GM12878 (cell line): ENCODE data around the gene CLCN2.

ENCODE experiments used
- CTCF ChIP-seq, 3 experiments: IDR thresholded peaks in 2 of 3; conservative IDR thresholded peaks in 1 of 3; 2 replicates each; pipeline ENCODE4 v1.5.1; 2011; ENCODE audit warnings: low read depth in 3 of 3, low read length in 3 of 3, mild to moderate bottlenecking in 3 of 3, control low read depth in 2 of 3, moderate library complexity in 2 of 3, inconsistent platforms in 1 of 3, mixed read lengths in 1 of 3; ENCODE audit not compliant: control insufficient read depth in 2 of 3, insufficient read depth in 1 of 3; ENCODE audit errors: extremely low read depth in 1 of 3
- EP300 ChIP-seq, 2 experiments: fragments of 150-350 bp in 1 of 2; IDR thresholded peaks; 2 replicates each; pipeline ENCODE4 v1.6.1; 2011 to 2012; ENCODE audit warnings: low read depth in 2 of 2, low read length in 2 of 2, borderline replicate concordance in 1 of 2, improper control_type of control experiment in 1 of 2, inconsistent platforms in 1 of 2; ENCODE audit not compliant: control insufficient read depth in 1 of 2
- NR2F1 ChIP-seq: fragments of 450-650 bp; conservative IDR thresholded peaks from 2 replicates; pipeline ENCODE4 v1.6.1; 2017; ENCODE audit warnings: mild to moderate bottlenecking
- POLR2AphosphoS5 ChIP-seq: IDR thresholded peaks from 2 replicates; pipeline ENCODE4 v1.6.1; 2011; ENCODE audit warnings: mild to moderate bottlenecking, low read length, inconsistent platforms
- SMC3 ChIP-seq: IDR thresholded peaks from 2 replicates; pipeline ENCODE4 v1.6.1; 2011; ENCODE audit warnings: low read length, improper control_type of control experiment, borderline replicate concordance
- USF1 ChIP-seq: IDR thresholded peaks from 2 replicates; pipeline ENCODE4 v1.6.1; 2011; ENCODE audit warnings: borderline replicate concordance, low read depth, mild to moderate bottlenecking, moderate library complexity, mixed read lengths, low read length; ENCODE audit not compliant: insufficient read depth; ENCODE audit errors: extremely low read length

GRCh38 chr3:184389384-184389783 is 28.0 kb upstream of the CLCN2 start:
- TF ChIP-seq EP300 (IDR thresholded peaks at IDR 0.05; ENCODE audit: borderline replicate concordance in 1 of 2, control insufficient read depth in 1 of 2, low read depth in 2 of 2, low read length in 2 of 2) (no peak), CTCF (IDR thresholded peaks at IDR 0.05 in 2 of 3, conservative IDR thresholded peaks at IDR 0.05 in 1 of 3; ENCODE audit: control insufficient read depth in 2 of 3, extremely low read depth in 1 of 3, insufficient read depth in 1 of 3, low read depth in 3 of 3, low read length in 3 of 3) (no peak), NR2F1 (no peak), USF1 (no peak), SMC3 (no peak), POLR2AphosphoS5 (no peak)
